PC-9 (cell line): ENCODE data around the gene SORBS2. TPM values are rescaled to one million over a fixed set of nuclear protein-coding genes. Genes with fewer than 3 reads are reported as not detected.

Experiments
- BruUV-seq: library from RNA; stranded (reverse); fragments of 400-500 nt; replicated peaks from 2 replicates; lab custom pipeline; 2021; lab: Mats Ljungman, UMichigan
- CTCF ChIA-PET: fragments of 300-600 bp; sonication (Branson Sonifier 250); formaldehyde crosslinking; loops from one replicate; lab custom pipeline; 2022; ENCODE audit warnings: antibody characterized with exemption; lab: Charles Lee
- POLR2A ChIA-PET: fragments of 300-600 bp; sonication (Branson Sonifier 250); formaldehyde crosslinking; loops from one replicate; lab custom pipeline; 2022; ENCODE audit warnings: antibody characterized with exemption; ENCODE audit not compliant: unreplicated experiment; lab: Charles Lee
- DNase-seq, 2 experiments: peaks; one replicate each; pipeline versions ENCODE4 v3.0.0 to v3.0.0-alpha.2; 2015 to 2022; ENCODE audit warnings: mixed read lengths in 1 of 2
- H2AFZ ChIP-seq: fragments of 200-600 bp; sonication (generic); 2 replicates; pipeline ENCODE4 v1.8.1; 2017; ENCODE audit warnings: antibody characterized with exemption
- H3F3A ChIP-seq: fragments of 200-600 bp; sonication (generic); 2 replicates; pipeline ENCODE4 v1.8.1; 2017; ENCODE audit warnings: antibody characterized with exemption, mild to moderate bottlenecking, low read depth; ENCODE audit not compliant: insufficient read depth
- H3K27ac ChIP-seq: fragments of 200-600 bp; sonication (generic); 2 replicates; pipeline ENCODE4 v1.6.1; 2016; ENCODE audit warnings: mixed run types
- H3K27me3 ChIP-seq: fragments of 200-600 bp; sonication (generic); 2 replicates; pipeline ENCODE4 v1.6.1; 2016; ENCODE audit warnings: low read depth, mixed run types; ENCODE audit not compliant: insufficient read depth
- H3K36me3 ChIP-seq: fragments of 200-600 bp; sonication (generic); 2 replicates; pipeline ENCODE4 v1.6.1; 2016; ENCODE audit warnings: low read depth, mixed run types
- H3K4me1 ChIP-seq: fragments of 200-600 bp; sonication (generic); replicated peaks from 2 replicates; pipeline ENCODE4 v1.6.1; 2016; ENCODE audit warnings: mixed run types; ENCODE audit not compliant: insufficient read depth
- H3K4me2 ChIP-seq: fragments of 200-600 bp; sonication (generic); 2 replicates; pipeline ENCODE4 v1.6.1; 2017; ENCODE audit warnings: mixed run types
- H3K4me3 ChIP-seq: fragments of 200-600 bp; sonication (generic); 2 replicates; pipeline ENCODE4 v1.6.1; 2016; ENCODE audit warnings: mixed run types
- H3K79me2 ChIP-seq: fragments of 200-600 bp; sonication (generic); 2 replicates; pipeline ENCODE4 v1.6.1; 2017; ENCODE audit warnings: low read depth, mixed run types
- H3K9me2 ChIP-seq: fragments of 200-600 bp; sonication (generic); 2 replicates; pipeline ENCODE4 v1.8.1; 2017; ENCODE audit warnings: mild to moderate bottlenecking; ENCODE audit not compliant: insufficient read depth
- H3K9me3 ChIP-seq: fragments of 200-600 bp; sonication (generic); 2 replicates; pipeline ENCODE4 v1.8.1; 2016; ENCODE audit warnings: low read depth; ENCODE audit not compliant: insufficient read depth
- H4K20me1 ChIP-seq: fragments of 200-600 bp; sonication (generic); 2 replicates; pipeline ENCODE4 v1.8.1; 2017; ENCODE audit not compliant: insufficient read depth
- EZH2 ChIP-seq: fragments of 200-600 bp; sonication (generic); IDR thresholded peaks from 2 replicates; pipeline ENCODE4 v1.8.0; 2017; ENCODE audit warnings: antibody characterized with exemption, low read depth
- intact Hi-C: fragments of 100-400 bp; cut with micrococcal nuclease; formaldehyde crosslinking; loops from one replicate; pipeline ENCODE4 v1.10.0; 2022; ENCODE audit not compliant: unreplicated experiment
- total RNA-seq: library from RNA; stranded (reverse); gene quantifications from 2 replicates; pipeline ENCODE4 v1.2.3, GENCODE V29; 2021
- TF ChIP-seq, protein P1 (sequence below): fragments of 200-600 bp; sonication (generic); conservative IDR thresholded peaks from 2 replicates; pipeline ENCODE4 v1.6.1; 2017; ENCODE audit warnings: mixed run types, antibody characterized with exemption, mild to moderate bottlenecking, moderate library complexity

Gene SORBS2
- total RNA-seq, 1 experiment from 2014 or later, result 16.4 TPM

DNA sequence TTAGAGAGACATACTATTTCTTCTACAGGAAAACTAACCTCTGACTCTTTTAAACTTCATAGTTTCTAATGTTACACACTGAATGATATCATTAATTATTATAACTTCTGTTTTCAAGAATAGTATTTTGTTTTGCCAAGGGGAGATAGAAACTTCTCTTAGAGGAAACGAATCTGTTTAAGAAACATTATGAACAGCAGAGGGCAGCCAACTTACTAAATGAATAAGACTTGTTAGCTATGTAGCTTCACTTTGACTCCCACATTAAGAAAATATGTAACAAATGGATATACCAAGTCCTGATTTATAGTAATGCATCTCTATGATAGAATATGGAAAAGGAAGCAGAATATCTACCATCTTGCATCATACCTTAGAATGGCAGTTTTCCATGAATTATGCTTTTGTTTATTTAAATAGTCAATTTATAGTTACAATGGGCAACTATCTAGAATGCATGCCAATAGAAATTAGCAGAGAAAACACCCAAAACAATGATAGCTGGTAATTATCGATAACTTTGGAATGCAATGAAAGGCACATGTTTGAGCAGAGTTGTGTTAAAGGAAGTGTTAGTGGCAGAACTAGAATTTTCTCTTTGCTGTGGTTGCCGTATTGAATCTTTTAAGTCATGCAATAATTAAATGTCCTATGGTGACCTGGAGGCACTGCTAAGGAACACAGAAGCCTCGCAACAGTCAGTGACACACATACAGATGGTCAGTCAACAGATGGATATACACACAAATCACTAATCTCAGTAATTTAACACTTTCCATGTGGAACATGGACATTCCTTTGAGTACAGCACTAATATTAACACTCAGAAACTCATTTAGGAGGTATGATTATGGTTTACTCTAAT is 171.0 kb downstream of the SORBS2 start:
- H3F3A ChIP-seq, result no peaks in the 10 kb centered on the region
- H3K9me3 ChIP-seq, result no peaks in the 10 kb centered on the region
- no peaks in the 10 kb centered on the region for H3K36me3 ChIP-seq
- no peak overlapping the region for H2AFZ ChIP-seq
- CTCF ChIA-PET, result interaction anchor here (0.6 to 1.5 kb wide), 5 partner anchors 77 to 497 kb away, joined by 3 to 10 read pairs (median 7); no protein-coding TSS in a partner anchor
- no TSS peak for BruUV-seq
- no peak for TF ChIP-seq EZH2
- TF ChIP-seq, protein P1, sequence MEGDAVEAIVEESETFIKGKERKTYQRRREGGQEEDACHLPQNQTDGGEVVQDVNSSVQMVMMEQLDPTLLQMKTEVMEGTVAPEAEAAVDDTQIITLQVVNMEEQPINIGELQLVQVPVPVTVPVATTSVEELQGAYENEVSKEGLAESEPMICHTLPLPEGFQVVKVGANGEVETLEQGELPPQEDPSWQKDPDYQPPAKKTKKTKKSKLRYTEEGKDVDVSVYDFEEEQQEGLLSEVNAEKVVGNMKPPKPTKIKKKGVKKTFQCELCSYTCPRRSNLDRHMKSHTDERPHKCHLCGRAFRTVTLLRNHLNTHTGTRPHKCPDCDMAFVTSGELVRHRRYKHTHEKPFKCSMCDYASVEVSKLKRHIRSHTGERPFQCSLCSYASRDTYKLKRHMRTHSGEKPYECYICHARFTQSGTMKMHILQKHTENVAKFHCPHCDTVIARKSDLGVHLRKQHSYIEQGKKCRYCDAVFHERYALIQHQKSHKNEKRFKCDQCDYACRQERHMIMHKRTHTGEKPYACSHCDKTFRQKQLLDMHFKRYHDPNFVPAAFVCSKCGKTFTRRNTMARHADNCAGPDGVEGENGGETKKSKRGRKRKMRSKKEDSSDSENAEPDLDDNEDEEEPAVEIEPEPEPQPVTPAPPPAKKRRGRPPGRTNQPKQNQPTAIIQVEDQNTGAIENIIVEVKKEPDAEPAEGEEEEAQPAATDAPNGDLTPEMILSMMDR, result peak; percentile 67
- DNase-seq, result peak in 1 of 2 experiments; percentile 38
- no peak overlapping the region for H3K27ac ChIP-seq
- no peak overlapping the region for H3K4me3 ChIP-seq
- POLR2A ChIA-PET, result no interaction called here
- no peaks in the 10 kb centered on the region for H3K79me2 ChIP-seq
- H3K27me3 ChIP-seq, result no peaks in the 10 kb centered on the region
- no peaks in the 10 kb centered on the region for H4K20me1 ChIP-seq
- intact Hi-C loops, result loop anchor here (1.0 to 10.0 kb wide), 5 partner anchors 194 to 494 kb away; no protein-coding TSS in a partner anchor
- no peaks in the 10 kb centered on the region for H3K9me2 ChIP-seq
- no peak overlapping the region for H3K4me2 ChIP-seq
- no peaks in the 10 kb centered on the region for H3K4me1 ChIP-seq

DNA sequence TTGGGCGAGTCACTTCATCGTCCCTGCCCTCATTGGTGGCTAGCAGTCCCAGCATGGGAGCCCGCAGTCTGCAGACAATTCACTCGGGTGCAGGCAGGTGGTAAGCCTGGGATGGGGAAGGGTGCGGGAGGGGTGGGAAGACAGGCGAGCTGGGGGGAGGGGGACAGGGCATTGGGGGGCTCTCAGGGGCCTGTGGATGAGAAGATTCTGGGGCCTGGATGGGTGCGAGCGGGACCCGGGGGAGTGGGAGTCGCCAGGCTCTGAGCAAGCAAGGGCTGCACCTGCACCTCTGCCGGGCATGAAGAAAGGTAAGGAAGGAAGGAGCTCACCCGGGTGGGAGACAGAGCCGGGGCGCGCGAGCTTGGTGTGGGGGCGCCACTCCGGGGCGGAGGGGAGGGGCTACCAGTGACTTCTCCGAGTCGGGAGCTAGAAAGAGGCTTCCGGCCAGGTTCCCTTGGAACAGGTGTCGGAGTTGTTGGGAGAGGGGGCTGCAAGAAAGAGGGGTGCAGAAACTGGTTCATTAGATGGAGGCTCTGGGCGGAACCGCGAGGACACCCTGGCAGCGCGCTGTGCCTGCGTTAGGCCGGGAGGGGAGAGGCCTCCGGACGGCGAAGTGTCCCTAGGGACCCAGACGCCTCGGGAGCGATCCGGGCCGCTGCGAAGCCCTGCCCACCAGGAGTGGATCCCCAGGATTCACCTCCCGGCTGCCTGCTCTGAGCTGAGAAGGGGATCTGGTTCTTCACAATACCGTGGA is 173.3 kb downstream of the SORBS2 start:
- no peak overlapping the region for H3K4me2 ChIP-seq
- no peak overlapping the region for H3K27ac ChIP-seq
- no peaks in the 10 kb centered on the region for H4K20me1 ChIP-seq
- CTCF ChIA-PET, result interaction anchor here (0.6 to 1.0 kb wide), 2 partner anchors 136 to 399 kb away, joined by 3 to 4 read pairs; no protein-coding TSS in a partner anchor
- H3K9me3 ChIP-seq, result no peaks in the 10 kb centered on the region
- BruUV-seq, result no TSS peak
- H3K27me3 ChIP-seq, result no peaks in the 10 kb centered on the region
- H3F3A ChIP-seq, result no peaks in the 10 kb centered on the region
- POLR2A ChIA-PET, result no interaction called here
- no peak for TF ChIP-seq EZH2
- TF ChIP-seq, protein P1, result no peak
- H3K4me3 ChIP-seq, result no peak overlapping the region
- no peak overlapping the region for H2AFZ ChIP-seq
- no peaks in the 10 kb centered on the region for H3K4me1 ChIP-seq
- no peaks in the 10 kb centered on the region for H3K36me3 ChIP-seq
- DNase-seq, result no peak
- H3K79me2 ChIP-seq, result no peaks in the 10 kb centered on the region
- H3K9me2 ChIP-seq, result no peaks in the 10 kb centered on the region
- intact Hi-C loops, result no loop called here

- H4K20me1 ChIP-seq, result no peaks in the 10 kb centered on the region
- no peaks in the 10 kb centered on the region for H3K79me2 ChIP-seq
- no peak overlapping the region for H3K4me3 ChIP-seq
- no peaks in the 10 kb centered on the region for H3K4me1 ChIP-seq
- H3K9me2 ChIP-seq, result no peaks in the 10 kb centered on the region
- no peak overlapping the region for H3K4me2 ChIP-seq
- ChIA-PET POLR2A (no interaction called here), CTCF (interaction anchor here (0.6 kb wide), 1 partner anchor 136 kb away, joined by 4 read pairs; no protein-coding TSS in a partner anchor)
- no TSS peak for BruUV-seq
- intact Hi-C loops, result no loop called here
- no peak for DNase-seq
- TF ChIP-seq, protein P1, result no peak
- TF ChIP-seq EZH2, result no peak
- no peak overlapping the region for H3K27ac ChIP-seq
- no peaks in the 10 kb centered on the region for H3K27me3 ChIP-seq
- H3K9me3 ChIP-seq, result no peaks in the 10 kb centered on the region
- no peak overlapping the region for H2AFZ ChIP-seq
- no peaks in the 10 kb centered on the region for H3K36me3 ChIP-seq
- no peaks in the 10 kb centered on the region for H3F3A ChIP-seq
These were observed 173.9 kb downstream of the SORBS2 start for GRCh38 chr4:185638093-185638492.
